HFFc6 (cell line): Measurements from ENCODE around the gene AGRP. TPM values are rescaled to one million over a fixed set of nuclear protein-coding genes. Genes with fewer than 3 reads are reported as not detected.

Experiments used
- DNase-seq: peaks from one replicate; pipeline ENCODE4 v3.0.0-alpha.2; 2018
- H3K27ac Mint-ChIP-seq: 2 replicates; pipeline ENCODE4 v1.8.0; 2020; ENCODE audit warnings: mild to moderate bottlenecking, mixed read lengths
- H3K27me3 Mint-ChIP-seq: 2 replicates; pipeline ENCODE4 v1.8.0; 2021; ENCODE audit warnings: mild to moderate bottlenecking, moderate library complexity, mixed read lengths; ENCODE audit not compliant: insufficient read depth
- H3K36me3 Mint-ChIP-seq: 2 replicates; pipeline ENCODE4 v1.8.0; 2021; ENCODE audit warnings: low read depth, mixed read lengths
- H3K4me1 Mint-ChIP-seq: 2 replicates; pipeline ENCODE4 v1.8.0; 2020; ENCODE audit warnings: low read depth, mixed read lengths
- H3K4me3 Mint-ChIP-seq: 2 replicates; pipeline ENCODE4 v1.8.0; 2020; ENCODE audit warnings: mild to moderate bottlenecking, moderate library complexity, mixed read lengths
- H3K9me3 Mint-ChIP-seq: 2 replicates; pipeline ENCODE4 v1.8.0; 2020; ENCODE audit warnings: mild to moderate bottlenecking, mixed read lengths
- CTCF ChIP-seq: fragments of 200-600 bp; sonication (generic); IDR thresholded peaks from 2 replicates; pipeline ENCODE4 v1.5.0; 2021; ENCODE audit warnings: antibody characterized with exemption, mild to moderate bottlenecking
- total RNA-seq, 6 experiments: library from RNA; stranded (reverse); fragmentation: NEBNext Ultra II Directional; extraction: Animal tissue kit (Norgen Biotek cat#: 25700); gene quantifications; 2 replicates in 1 of 6; 3 replicates in 5 of 6; pipeline ENCODE4 v1.2.3, GENCODE V29; 2021

Gene AGRP
- total RNA-seq, 6 experiments from 2014 or later, result not detected

GRCh38 chr16:67461600-67462278, 21.6 kb downstream of the AGRP start:
- DNase-seq, result no peak
- H3K9me3 Mint-ChIP-seq, result no peaks in the 10 kb centered on the region
- H3K36me3 Mint-ChIP-seq, result no peaks in the 10 kb centered on the region; the same call in 1 of the 2 replicates
- H3K27me3 Mint-ChIP-seq, result no peaks in the 10 kb centered on the region
- no peak overlapping the region for H3K4me3 Mint-ChIP-seq
- no peak overlapping the region for H3K27ac Mint-ChIP-seq
- H3K4me1 Mint-ChIP-seq, result peaks cover 50% of the 10 kb centered on the region
- TF ChIP-seq CTCF, result no peak

GRCh38 chr16:67460961-67461360, 22.4 kb downstream of the AGRP start:
- no peak for TF ChIP-seq CTCF
- H3K27ac Mint-ChIP-seq, result no peak overlapping the region
- peaks cover 58% of the 10 kb centered on the region for H3K4me1 Mint-ChIP-seq
- no peak for DNase-seq
- no peaks in the 10 kb centered on the region; the same call in 1 of the 2 replicates for H3K36me3 Mint-ChIP-seq
- H3K4me3 Mint-ChIP-seq, result no peak overlapping the region
- no peaks in the 10 kb centered on the region for H3K9me3 Mint-ChIP-seq
- H3K27me3 Mint-ChIP-seq, result no peaks in the 10 kb centered on the region

GRCh38 chr16:67460168-67460567, 23.2 kb downstream of the AGRP start:
- no peak overlapping the region for H3K4me3 Mint-ChIP-seq
- no peak for DNase-seq

GRCh38 chr16:67459861-67460150, 23.5 kb downstream of the AGRP start:
- Mint-ChIP-seq H3K4me3 (no peak overlapping the region), H3K9me3 (no peaks in the 10 kb centered on the region), H3K36me3 (no peaks in the 10 kb centered on the region; the same call in 1 of the 2 replicates), H3K27ac (no peak overlapping the region; the same call in 1 of the 2 replicates), H3K27me3 (no peaks in the 10 kb centered on the region; the same call in 1 of the 2 replicates), H3K4me1 (peaks cover 49% of the 10 kb centered on the region)
- no peak for TF ChIP-seq CTCF
- no peak for DNase-seq

More at GRCh38 chr16:67460168-67460567, 23.2 kb downstream of the AGRP start:
- Mint-ChIP-seq H3K27me3 (no peaks in the 10 kb centered on the region; the same call in 1 of the 2 replicates), H3K9me3 (no peaks in the 10 kb centered on the region), H3K4me1 (peaks cover 50% of the 10 kb centered on the region), H3K27ac (no peak overlapping the region; the same call in 1 of the 2 replicates), H3K36me3 (no peaks in the 10 kb centered on the region; the same call in 1 of the 2 replicates)
- TF ChIP-seq CTCF, result no peak

GRCh38 chr16:67459066-67459860, 24.1 kb downstream of the AGRP start:
- Mint-ChIP-seq H3K36me3 (no peaks in the 10 kb centered on the region; the same call in 1 of the 2 replicates), H3K27ac (peak overlapping the region; percentile 55), H3K4me3 (no peak overlapping the region), H3K27me3 (no peaks in the 10 kb centered on the region; the same call in 1 of the 2 replicates), H3K4me1 (peaks cover 49% of the 10 kb centered on the region), H3K9me3 (no peaks in the 10 kb centered on the region)
- no peak for TF ChIP-seq CTCF
- no peak for DNase-seq
